PC-3 (cell line): ENCODE results near the gene CSF1. TPM values are rescaled to one million over a fixed set of nuclear protein-coding genes. Genes with fewer than 3 reads are reported as not detected.

Experiments used
- ATAC-seq: fragments of 200-7000 bp; cut with Tn5 transposase; 2 replicates; pipeline ENCODE4 v1.9.1; 2020; ENCODE audit warnings: mild to moderate bottlenecking, moderate library complexity
- BruUV-seq: library from RNA; stranded (reverse); fragments of 400-500 nt; replicated peaks from 2 replicates; lab custom pipeline; 2021; lab: Mats Ljungman, UMichigan
- CTCF ChIA-PET: fragments of 300-600 bp; sonication (Branson Sonifier 250); formaldehyde crosslinking; loops from one replicate; lab custom pipeline; 2022; ENCODE audit warnings: antibody characterized with exemption; lab: Charles Lee
- POLR2A ChIA-PET: fragments of 300-600 bp; sonication (Branson Sonifier 250); formaldehyde crosslinking; loops from one replicate; lab custom pipeline; 2022; ENCODE audit warnings: antibody characterized with exemption; ENCODE audit not compliant: unreplicated experiment; lab: Charles Lee
- DNase-seq: peaks from one replicate; pipeline ENCODE4 v3.0.0-alpha.2; 2015
- H2AFZ ChIP-seq: fragments of 300-600 bp; sonication (generic); 2 replicates; pipeline ENCODE4 v1.6.0; 2016; ENCODE audit warnings: antibody characterized with exemption, low read length
- H3F3A ChIP-seq: fragments of 300-600 bp; sonication (generic); one replicate; pipeline ENCODE4 v1.6.0; 2017; ENCODE audit warnings: antibody characterized with exemption, low read length, control low read depth, mild to moderate bottlenecking; ENCODE audit not compliant: unreplicated experiment
- H3K27ac ChIP-seq: fragments of 300-600 bp; sonication (generic); 2 replicates; pipeline ENCODE4 v1.5.1; 2016; ENCODE audit warnings: mild to moderate bottlenecking, low read length
- H3K27me3 ChIP-seq: fragments of 300-600 bp; sonication (generic); 2 replicates; pipeline ENCODE4 v1.6.1; 2016; ENCODE audit warnings: low read length, mixed read lengths
- H3K36me3 ChIP-seq: fragments of 300-600 bp; sonication (generic); 2 replicates; pipeline ENCODE4 v1.6.1; 2016; ENCODE audit warnings: low read depth, mixed run types, low read length, mixed read lengths
- H3K4me1 ChIP-seq: fragments of 300-600 bp; sonication (generic); 2 replicates; pipeline ENCODE4 v1.5.1; 2016; ENCODE audit warnings: low read length; ENCODE audit not compliant: insufficient read depth
- H3K4me2 ChIP-seq: fragments of 300-600 bp; sonication (generic); 2 replicates; pipeline ENCODE4 v1.6.0; 2016; ENCODE audit warnings: low read length
- H3K4me3 ChIP-seq: fragments of 300-600 bp; sonication (generic); 2 replicates; pipeline ENCODE4 v1.5.1; 2016; ENCODE audit warnings: mild to moderate bottlenecking, low read length, mixed read lengths
- H3K79me2 ChIP-seq: fragments of 300-600 bp; sonication (generic); 2 replicates; pipeline ENCODE4 v1.6.1; 2017; ENCODE audit warnings: low read length, mixed read lengths
- H3K9ac ChIP-seq: fragments of 300-600 bp; sonication (generic); 2 replicates; pipeline ENCODE4 v1.6.0; 2016; ENCODE audit warnings: mild to moderate bottlenecking, low read length
- H3K9me2 ChIP-seq: fragments of 300-600 bp; sonication (generic); replicated peaks from 2 replicates; pipeline ENCODE4 v1.6.1; 2016; ENCODE audit warnings: mixed run types, low read length, mixed read lengths
- H3K9me3 ChIP-seq: fragments of 300-600 bp; sonication (generic); 2 replicates; pipeline ENCODE4 v1.6.1; 2016; ENCODE audit warnings: low read length, mixed read lengths
- H4K20me1 ChIP-seq: fragments of 300-600 bp; sonication (generic); 2 replicates; pipeline ENCODE4 v1.6.1; 2016; ENCODE audit warnings: low read length, mixed read lengths
- EZH2 ChIP-seq: fragments of 300-600 bp; sonication (generic); IDR thresholded peaks from one replicate; pipeline ENCODE4 v1.6.1; 2017; ENCODE audit warnings: antibody characterized with exemption, mild to moderate bottlenecking, low read length; ENCODE audit not compliant: unreplicated experiment
- EZH2phosphoT487 ChIP-seq: fragments of 300-600 bp; sonication (generic); IDR thresholded peaks from 2 replicates; pipeline ENCODE4 v1.6.1; 2018; ENCODE audit warnings: mild to moderate bottlenecking, antibody characterized with exemption, low read length, borderline replicate concordance
- intact Hi-C: fragments of 100-400 bp; cut with micrococcal nuclease; formaldehyde crosslinking; loops from 2 replicates; pipeline ENCODE4 v1.9.0; 2023
- total RNA-seq: library from RNA; depleted of rRNA; stranded (reverse); fragments of >200 nt; gene quantifications from 2 replicates; pipeline ENCODE4 v1.2.3, GENCODE V29; 2014
- TF ChIP-seq, protein P1 (sequence below): fragments of 300-600 bp; sonication (generic); conservative IDR thresholded peaks from 2 replicates; pipeline ENCODE4 v1.5.1; 2017; ENCODE audit warnings: antibody characterized with exemption, low read depth, mild to moderate bottlenecking, low read length

Gene CSF1
- total RNA-seq, 1 experiment from 2014 or later: 2.0 TPM

DNA sequence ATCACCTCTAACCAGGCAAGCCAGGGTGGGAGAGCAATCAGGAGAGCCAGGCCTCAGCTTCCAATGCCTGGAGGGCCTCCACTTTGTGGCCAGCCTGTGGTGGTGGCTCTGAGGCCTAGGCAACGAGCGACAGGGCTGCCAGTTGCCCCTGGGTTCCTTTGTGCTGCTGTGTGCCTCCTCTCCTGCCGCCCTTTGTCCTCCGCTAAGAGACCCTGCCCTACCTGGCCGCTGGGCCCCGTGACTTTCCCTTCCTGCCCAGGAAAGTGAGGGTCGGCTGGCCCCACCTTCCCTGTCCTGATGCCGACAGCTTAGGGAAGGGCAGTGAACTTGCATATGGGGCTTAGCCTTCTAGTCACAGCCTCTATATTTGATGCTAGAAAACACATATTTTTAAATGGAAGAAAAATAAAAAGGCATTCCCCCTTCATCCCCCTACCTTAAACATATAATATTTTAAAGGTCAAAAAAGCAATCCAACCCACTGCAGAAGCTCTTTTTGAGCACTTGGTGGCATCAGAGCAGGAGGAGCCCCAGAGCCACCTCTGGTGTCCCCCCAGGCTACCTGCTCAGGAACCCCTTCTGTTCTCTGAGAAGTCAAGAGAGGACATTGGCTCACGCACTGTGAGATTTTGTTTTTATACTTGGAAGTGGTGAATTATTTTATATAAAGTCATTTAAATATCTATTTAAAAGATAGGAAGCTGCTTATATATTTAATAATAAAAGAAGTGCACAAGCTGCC is 19.8 kb downstream of the CSF1 start:
- DNase-seq (no peak), ATAC-seq (no peak)
- Histone ChIP-seq H3F3A (no peaks in the 10 kb centered on the region), H3K9me2 (no peaks in the 10 kb centered on the region), H3K9ac (no peak overlapping the region), H3K27ac (no peak overlapping the region), H3K4me3 (no peak overlapping the region), H3K36me3 (no peaks in the 10 kb centered on the region), H3K9me3 (no peaks in the 10 kb centered on the region), H4K20me1 (no peaks in the 10 kb centered on the region), H3K4me1 (peaks cover 7% of the 10 kb centered on the region; the same call in 1 of the 2 replicates), H3K4me2 (no peak overlapping the region), H3K27me3 (no peaks in the 10 kb centered on the region), H2AFZ (no peak overlapping the region), H3K79me2 (no peaks in the 10 kb centered on the region)
- ChIA-PET POLR2A (no interaction called here), CTCF (interaction anchor here (0.6 to 0.9 kb wide), 2 partner anchors 30 to 51 kb away, joined by 3 to 4 read pairs; no protein-coding TSS in a partner anchor)
- no TSS peak for BruUV-seq
- TF ChIP-seq EZH2 (no peak), EZH2phosphoT487 (no peak)
- TF ChIP-seq, protein P1, sequence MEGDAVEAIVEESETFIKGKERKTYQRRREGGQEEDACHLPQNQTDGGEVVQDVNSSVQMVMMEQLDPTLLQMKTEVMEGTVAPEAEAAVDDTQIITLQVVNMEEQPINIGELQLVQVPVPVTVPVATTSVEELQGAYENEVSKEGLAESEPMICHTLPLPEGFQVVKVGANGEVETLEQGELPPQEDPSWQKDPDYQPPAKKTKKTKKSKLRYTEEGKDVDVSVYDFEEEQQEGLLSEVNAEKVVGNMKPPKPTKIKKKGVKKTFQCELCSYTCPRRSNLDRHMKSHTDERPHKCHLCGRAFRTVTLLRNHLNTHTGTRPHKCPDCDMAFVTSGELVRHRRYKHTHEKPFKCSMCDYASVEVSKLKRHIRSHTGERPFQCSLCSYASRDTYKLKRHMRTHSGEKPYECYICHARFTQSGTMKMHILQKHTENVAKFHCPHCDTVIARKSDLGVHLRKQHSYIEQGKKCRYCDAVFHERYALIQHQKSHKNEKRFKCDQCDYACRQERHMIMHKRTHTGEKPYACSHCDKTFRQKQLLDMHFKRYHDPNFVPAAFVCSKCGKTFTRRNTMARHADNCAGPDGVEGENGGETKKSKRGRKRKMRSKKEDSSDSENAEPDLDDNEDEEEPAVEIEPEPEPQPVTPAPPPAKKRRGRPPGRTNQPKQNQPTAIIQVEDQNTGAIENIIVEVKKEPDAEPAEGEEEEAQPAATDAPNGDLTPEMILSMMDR: no peak; the same call in 1 of the 2 replicates
- intact Hi-C loops: loop anchor here (5.0 kb wide), 1 partner anchor 52 kb away; the partner anchor contains the start of gene AHCYL1

DNA sequence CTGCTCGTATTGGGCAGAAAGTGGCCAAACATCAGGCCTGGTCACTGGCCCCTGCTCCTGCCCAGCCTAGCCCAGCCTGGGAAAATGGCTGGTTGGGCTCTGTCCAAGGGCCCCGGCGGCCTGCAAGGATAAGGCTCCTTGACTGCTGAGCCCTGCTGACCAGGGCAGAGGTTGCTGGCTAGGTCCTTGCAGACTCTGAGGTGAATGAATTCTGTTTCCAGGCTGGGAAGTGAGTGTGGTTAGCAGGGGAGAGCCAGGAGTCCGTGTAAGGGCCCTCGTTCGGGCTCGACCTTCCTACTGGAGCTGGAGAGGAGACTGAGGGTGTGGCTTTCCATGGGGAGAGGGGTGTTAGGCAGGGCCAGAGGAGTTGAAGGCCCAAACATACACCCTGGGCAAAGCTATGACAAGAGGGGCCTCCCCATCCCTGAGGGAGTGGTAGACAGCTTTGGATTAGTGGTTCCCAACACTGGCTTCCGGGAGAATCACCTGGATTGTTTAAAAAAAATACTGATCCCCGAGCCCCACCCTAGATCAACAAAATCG is 20.6 kb downstream of the CSF1 start:
- no peak overlapping the region for H3K27ac ChIP-seq

More for the DNA sequence above, 20.6 kb downstream of the CSF1 start:
- H3K4me3 ChIP-seq: no peak overlapping the region
- ChIA-PET POLR2A (no interaction called here), CTCF (no interaction called here)
- no peaks in the 10 kb centered on the region for H3K79me2 ChIP-seq
- peaks cover 7% of the 10 kb centered on the region; the same call in 1 of the 2 replicates for H3K4me1 ChIP-seq
- H4K20me1 ChIP-seq: no peaks in the 10 kb centered on the region
- no peak overlapping the region for H3K4me2 ChIP-seq
- no peaks in the 10 kb centered on the region for H3K36me3 ChIP-seq
- TF ChIP-seq, protein P1: no peak
- TF ChIP-seq EZH2 (no peak), EZH2phosphoT487 (no peak)
- intact Hi-C loops: loop anchor here (5.0 kb wide), 1 partner anchor 51 kb away; the partner anchor contains the start of gene AHCYL1
- no peak overlapping the region for H3K9ac ChIP-seq
- DNase-seq (peak; percentile 42), ATAC-seq (peak; percentile 59)
- H2AFZ ChIP-seq: no peak overlapping the region
- no TSS peak for BruUV-seq
- no peaks in the 10 kb centered on the region for H3K27me3 ChIP-seq
- no peaks in the 10 kb centered on the region for H3K9me2 ChIP-seq
- no peaks in the 10 kb centered on the region for H3F3A ChIP-seq
- no peaks in the 10 kb centered on the region for H3K9me3 ChIP-seq
